ENCODE measurements around the gene TBC1D3I. TPM values are rescaled to one million over a fixed set of nuclear protein-coding genes. Genes with fewer than 3 reads are reported as not detected.
"Not testable (repeated sequence)": the region's sequence is repeated elsewhere in the genome, so short reads cannot be mapped to it uniquely, and the experiment has no call there.

Gene TBC1D3I
- total and polyA plus RNA-seq, 2 experiments from 2014 or later = not detected

DNA sequence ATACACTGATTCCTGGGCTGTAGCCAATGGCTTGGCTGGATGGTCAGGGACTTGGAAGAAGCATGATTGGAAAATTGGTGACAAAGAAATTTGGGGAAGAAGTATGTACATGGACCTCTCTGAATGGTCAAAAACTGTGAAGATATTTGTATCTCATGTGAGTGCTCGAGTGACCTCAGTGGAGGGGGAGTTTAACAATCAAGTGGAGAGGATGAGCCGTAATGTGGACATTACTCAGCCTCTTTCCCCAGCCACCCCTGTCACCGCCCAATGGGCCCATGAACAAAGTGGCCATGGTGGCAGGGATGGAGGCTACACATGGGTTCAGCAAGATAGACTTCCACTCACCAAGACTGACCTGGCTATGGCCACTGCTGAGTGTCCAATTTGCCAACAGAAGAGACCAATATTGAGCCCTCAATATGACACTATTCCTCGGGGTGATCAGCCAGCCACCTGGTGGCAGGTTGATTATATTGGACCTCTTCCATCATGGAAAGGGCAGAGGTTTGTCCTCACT, 42.7 kb downstream of the TBC1D3I start:
- H2AFZ ChIP-seq; H3K27me3 ChIP-seq (replicated peaks; ENCODE audit: insufficient read depth); H3K27ac ChIP-seq; H3F3A ChIP-seq (ENCODE audit: insufficient read depth); DNase-seq; H4K20me1 ChIP-seq (ENCODE audit: insufficient read depth); H3K36me3 ChIP-seq (ENCODE audit: low read depth); in situ Hi-C loops (cut with MboI); H3K4me3 ChIP-seq; H3K4me1 ChIP-seq (ENCODE audit: insufficient read depth); H3K9me3 ChIP-seq (ENCODE audit: low read depth); H3K9me2 ChIP-seq (ENCODE audit: insufficient read depth); H3K79me2 ChIP-seq (ENCODE audit: insufficient read depth); H3K9ac ChIP-seq; H3K4me2 ChIP-seq (ENCODE audit: unreplicated experiment): not testable (repeated sequence)
- WGBS, 2 experiments (ENCODE audit: low coverage in 1 of 2, low lambda C conversion rate in 2 of 2, missing lambda C conversion rate in 2 of 2) = 39 to 47% methylated on average over 4 of the region's 4 CpGs

DNA sequence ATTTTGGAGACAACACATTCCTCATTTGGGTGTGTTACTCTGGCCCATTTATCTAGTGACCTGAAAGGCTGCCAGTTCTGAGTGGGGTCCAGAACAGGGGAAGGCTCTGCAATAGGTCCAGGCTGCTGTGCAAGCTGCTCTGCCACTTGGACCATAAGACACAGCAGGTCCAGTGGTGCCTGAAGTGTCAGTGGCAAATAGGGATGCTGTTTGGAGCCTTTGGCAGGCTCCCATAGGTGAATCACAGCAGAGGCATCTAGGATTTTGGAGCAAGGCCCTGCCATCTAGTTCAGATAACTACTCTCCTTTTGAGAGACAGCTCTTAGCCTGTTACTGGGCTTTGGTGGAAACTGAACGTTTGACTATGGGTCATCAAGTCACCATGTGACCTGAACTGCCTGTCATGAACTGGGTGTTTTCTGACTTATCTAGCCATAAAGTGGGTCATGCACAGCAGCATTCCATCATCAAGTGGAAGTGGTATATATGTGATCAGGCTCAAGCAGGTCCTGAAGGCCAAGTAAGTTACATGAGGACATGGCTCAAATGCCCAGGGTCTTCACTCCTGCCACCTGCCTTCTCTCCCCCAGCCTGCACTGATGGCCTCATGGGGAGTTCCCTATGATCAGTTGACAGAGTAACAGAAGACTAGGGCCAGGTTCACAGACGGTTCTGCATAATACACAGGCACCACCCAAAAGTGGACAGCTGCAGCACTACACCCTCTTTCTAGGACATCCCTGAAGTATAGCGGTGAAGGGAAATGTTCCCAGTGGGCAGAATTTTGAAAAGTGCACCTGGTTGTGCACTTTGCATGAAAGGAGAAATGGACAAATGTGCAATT, 43.4 kb downstream of the TBC1D3I start:
- H4K20me1 ChIP-seq (ENCODE audit: insufficient read depth); H3K79me2 ChIP-seq (ENCODE audit: insufficient read depth); H3K4me3 ChIP-seq; H3K36me3 ChIP-seq (ENCODE audit: low read depth); H3K27me3 ChIP-seq (replicated peaks; ENCODE audit: insufficient read depth); H3K9me2 ChIP-seq (ENCODE audit: insufficient read depth); in situ Hi-C loops (cut with MboI); H3F3A ChIP-seq (ENCODE audit: insufficient read depth); H3K9me3 ChIP-seq (ENCODE audit: low read depth); H3K4me2 ChIP-seq (ENCODE audit: unreplicated experiment); H3K4me1 ChIP-seq (ENCODE audit: insufficient read depth); H3K27ac ChIP-seq; H2AFZ ChIP-seq; H3K9ac ChIP-seq: not testable (repeated sequence)
- peak; percentile 43 for DNase-seq
- 33 to 37% methylated on average over 3 of the region's 3 CpGs for WGBS, 2 experiments (ENCODE audit: low coverage in 1 of 2, low lambda C conversion rate in 2 of 2, missing lambda C conversion rate in 2 of 2)

DNA sequence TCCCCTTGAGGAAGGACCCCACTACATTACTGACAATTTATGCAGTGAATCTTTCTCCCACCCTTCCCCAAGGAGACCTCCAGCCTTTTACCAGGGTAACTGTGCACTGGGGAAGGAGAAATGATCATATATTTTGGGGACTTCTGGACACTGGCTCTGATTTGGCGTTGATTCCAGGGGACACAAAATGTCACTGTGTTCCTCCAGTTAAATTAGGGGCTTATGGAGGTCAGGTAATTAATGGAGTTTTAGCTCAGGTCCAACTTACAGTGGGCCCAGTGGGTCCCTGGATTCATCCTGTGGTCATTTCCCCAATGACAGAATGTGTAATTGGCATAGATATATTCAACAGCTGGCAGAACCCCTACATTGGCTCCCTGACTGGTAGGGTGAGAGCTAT, 44.8 kb downstream of the TBC1D3I start:
- H3F3A ChIP-seq (ENCODE audit: insufficient read depth); H3K27me3 ChIP-seq (replicated peaks; ENCODE audit: insufficient read depth); H3K4me2 ChIP-seq (ENCODE audit: unreplicated experiment); H3K36me3 ChIP-seq (ENCODE audit: low read depth); H3K27ac ChIP-seq; H3K9me2 ChIP-seq (ENCODE audit: insufficient read depth); H2AFZ ChIP-seq; H3K9me3 ChIP-seq (ENCODE audit: low read depth); H4K20me1 ChIP-seq (ENCODE audit: insufficient read depth); H3K9ac ChIP-seq; in situ Hi-C loops (cut with MboI); H3K79me2 ChIP-seq (ENCODE audit: insufficient read depth); H3K4me1 ChIP-seq (ENCODE audit: insufficient read depth); H3K4me3 ChIP-seq; DNase-seq: not testable (repeated sequence)
- WGBS, 2 experiments (ENCODE audit: low coverage in 1 of 2, low lambda C conversion rate in 2 of 2, missing lambda C conversion rate in 2 of 2) = 50 to 55% methylated on average over 1 of the region's 1 CpG

- 46% methylated on average over 7 of the region's 7 CpGs for WGBS, 2 experiments (ENCODE audit: low coverage in 1 of 2, low lambda C conversion rate in 2 of 2, missing lambda C conversion rate in 2 of 2)
- H3K4me1 ChIP-seq (ENCODE audit: insufficient read depth); H3K9me3 ChIP-seq (ENCODE audit: low read depth); H3K27ac ChIP-seq; H3K9me2 ChIP-seq (ENCODE audit: insufficient read depth); H3K9ac ChIP-seq; in situ Hi-C loops (cut with MboI); H4K20me1 ChIP-seq (ENCODE audit: insufficient read depth); H3K4me2 ChIP-seq (ENCODE audit: unreplicated experiment); H2AFZ ChIP-seq; H3K4me3 ChIP-seq; H3K36me3 ChIP-seq (ENCODE audit: low read depth); H3F3A ChIP-seq (ENCODE audit: insufficient read depth); H3K79me2 ChIP-seq (ENCODE audit: insufficient read depth); DNase-seq: not testable (repeated sequence)
- H3K27me3 ChIP-seq (replicated peaks; ENCODE audit: insufficient read depth) = peaks cover 12% of the 10 kb centered on the region
Measured at GRCh38 chr17:36215406-36216308, 48.7 kb downstream of the TBC1D3I start.

DNA sequence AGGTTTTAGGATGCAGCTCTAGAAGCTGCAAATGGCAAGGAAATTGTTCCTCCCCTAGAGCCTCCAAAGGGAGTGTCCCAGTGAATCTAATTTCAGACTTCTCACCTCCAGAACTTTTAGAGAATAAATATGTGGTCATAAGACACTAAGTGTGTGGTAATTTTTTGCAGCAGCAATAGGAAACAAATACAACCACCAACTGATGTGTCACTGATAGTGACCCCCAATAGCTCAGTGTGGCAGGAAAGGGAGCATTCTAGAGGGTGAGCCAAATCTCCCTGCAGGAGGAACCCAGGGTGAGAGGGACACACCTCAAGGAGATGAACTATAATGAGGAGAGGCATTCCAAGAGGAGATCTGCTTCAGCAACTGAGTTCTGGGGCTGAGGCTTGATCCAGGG, 49.5 kb downstream of the TBC1D3I start:
- Histone ChIP-seq H3K27me3 (replicated peaks; ENCODE audit: insufficient read depth) (peaks cover 14% of the 10 kb centered on the region), H3K4me1 (ENCODE audit: insufficient read depth) (no peaks in the 10 kb centered on the region), H3K4me3 (no peak overlapping the region), H2AFZ (no peak overlapping the region), H3K9me2 (ENCODE audit: insufficient read depth) (no peaks in the 10 kb centered on the region), H3K9ac (no peak overlapping the region), H3K36me3 (ENCODE audit: low read depth) (no peaks in the 10 kb centered on the region), H3K9me3 (ENCODE audit: low read depth) (no peaks in the 10 kb centered on the region), H3K4me2 (ENCODE audit: unreplicated experiment) (no peak overlapping the region), H3K27ac (no peak overlapping the region), H3F3A (ENCODE audit: insufficient read depth) (no peaks in the 10 kb centered on the region), H4K20me1 (ENCODE audit: insufficient read depth) (no peaks in the 10 kb centered on the region), H3K79me2 (ENCODE audit: insufficient read depth) (no peaks in the 10 kb centered on the region)
- no peak for DNase-seq
- in situ Hi-C loops (cut with MboI) = no loop called here
- TF ChIP-seq EZH2 (IDR thresholded peaks at IDR 0.05; ENCODE audit: insufficient read depth, poor library complexity, severe bottlenecking) = no peak
- TF ChIP-seq EZH2phosphoT487 (IDR thresholded peaks at IDR 0.05; ENCODE audit: insufficient read depth, low read depth) = no peak

All from GM23248 (cell line).